K562 (cell line): ENCODE data around the gene KLHL22. TPM values are rescaled to one million over a fixed set of nuclear protein-coding genes. Genes with fewer than 3 reads are reported as not detected.

ENCODE experiments used
- BACH1 ChIP-seq: fragments of 200-800 bp; sonication (Bioruptor generic); IDR thresholded peaks from 2 replicates; pipeline ENCODE4 v1.6.1; 2016; ENCODE audit warnings: missing genetic modification characterization, missing compliant biosample characterization
- CREBBP ChIP-seq: IDR thresholded peaks from one replicate; pipeline ENCODE4 v1.6.1; 2012; ENCODE audit warnings: low read depth, mild to moderate bottlenecking, control low read depth, inconsistent platforms, low read length
- PCBP1 ChIP-seq: fragments of 200-400 bp; formaldehyde crosslinking; IDR thresholded peaks from 2 replicates; pipeline ENCODE4 v1.6.1; 2018; ENCODE audit warnings: mild to moderate bottlenecking, low read depth, low read length; ENCODE audit not compliant: poor library complexity, severe bottlenecking
- PHF20 ChIP-seq: fragments of 450-650 bp; IDR thresholded peaks from 2 replicates; pipeline ENCODE4 v1.6.1; 2018; ENCODE audit not compliant: partially characterized antibody
- POLR2AphosphoS2 ChIP-seq: IDR thresholded peaks from 2 replicates; pipeline ENCODE4 v1.6.1; 2012; ENCODE audit warnings: low read length, improper control_type of control experiment
- RHOXF2B ChIP-seq: fragments of 250-450 bp; sonication (Bioruptor Pico); conservative IDR thresholded peaks from 2 replicates; pipeline ENCODE4 v1.5.1; 2021
- SIX5 ChIP-seq, 2 experiments: IDR thresholded peaks; 2 replicates each; pipeline ENCODE4 v1.6.1; 2011; ENCODE audit warnings: low read length in 2 of 2, borderline replicate concordance in 1 of 2, low read depth in 1 of 2, mild to moderate bottlenecking in 1 of 2, moderate library complexity in 1 of 2; ENCODE audit not compliant: insufficient read depth in 1 of 2
- TAF1 ChIP-seq: IDR thresholded peaks from 2 replicates; pipeline ENCODE4 v1.6.1; 2011; ENCODE audit warnings: mild to moderate bottlenecking, low read length, moderate library complexity; ENCODE audit not compliant: insufficient read depth, control insufficient read depth, severe bottlenecking; ENCODE audit errors: extremely low read depth
- TAF7 ChIP-seq: fragments of 450-650 bp; IDR thresholded peaks from 2 replicates; pipeline ENCODE4 v1.6.1; 2016; ENCODE audit warnings: missing genetic modification characterization, missing compliant biosample characterization
- ZNF408 ChIP-seq: fragments of 250-450 bp; sonication (Bioruptor Pico); IDR thresholded peaks from 2 replicates; pipeline ENCODE4 v1.4.0; 2020; ENCODE audit warnings: low read depth, mild to moderate bottlenecking, moderate library complexity
- polyA plus RNA-seq, 8 experiments: library from polyadenylated mRNA; depleted of rRNA in 4 of 8; stranded (reverse) in 5 of 8; unstranded in 3 of 8; fragments of >200 nt; fragmentation: Nextera tagmentation in 2 of 8; fragmentation: Illumina TruSeq in 1 of 8; extraction: Ambion mirVana in 2 of 8; extraction: Trizol in 1 of 8; gene quantifications; 2 replicates each; pipeline versions ENCODE4 v1.2.1 to v1.2.3, GENCODE V29; 2011 to 2014; ENCODE audit warnings: inconsistent platforms in 1 of 8, missing spikeins in 1 of 8
- total RNA-seq, 7 experiments: library from RNA; depleted of rRNA in 6 of 7; stranded (reverse); fragments of >200 nt in 6 of 7; fragmentation: Illumina TruSeq in 2 of 7; extraction: Trizol in 2 of 7; gene quantifications; 2 replicates each; pipeline versions ENCODE4 v1.2.1 to v1.2.3, GENCODE V29; 2011 to 2021; ENCODE audit warnings: low replicate concordance in 1 of 7
- TF ChIP-seq, protein P1 (sequence below): conservative IDR thresholded peaks from 2 replicates; pipeline ENCODE4 v1.6.1; 2011; ENCODE audit warnings: low read depth, mild to moderate bottlenecking, low read length; ENCODE audit not compliant: control insufficient read depth
- TF ChIP-seq, protein P2 (sequence below), 2 experiments: fragments of 450-650 bp in 1 of 2; sonication (generic) in 1 of 2; formaldehyde crosslinking in 1 of 2; IDR thresholded peaks in 1 of 2; conservative IDR thresholded peaks in 1 of 2; 2 replicates each; pipeline versions ENCODE4 v1.6.1 to v1.8.1; 2016 to 2023; ENCODE audit warnings: mild to moderate bottlenecking in 2 of 2, moderate library complexity in 2 of 2, inconsistent platforms in 1 of 2, missing genetic modification reagents in 1 of 2
- TF ChIP-seq, protein P3 (sequence below): IDR thresholded peaks from 2 replicates; pipeline ENCODE4 v1.6.1; 2016; ENCODE audit warnings: missing genetic modification characterization, missing compliant biosample characterization
- TF ChIP-seq, protein P4 (sequence below): fragments of 250-450 bp; sonication (Bioruptor Pico); IDR thresholded peaks from 2 replicates; pipeline ENCODE4 v1.4.0; 2020; ENCODE audit warnings: mild to moderate bottlenecking, moderate library complexity
- TF ChIP-seq, protein P5 (sequence below): fragments of 250-450 bp; sonication (Bioruptor Pico); IDR thresholded peaks from 2 replicates; pipeline ENCODE4 v1.8.0; 2021; ENCODE audit warnings: borderline replicate concordance, mild to moderate bottlenecking, moderate library complexity; ENCODE audit not compliant: poor library complexity, severe bottlenecking
- TF ChIP-seq, protein P6 (sequence below): fragments of 250-450 bp; sonication (Bioruptor Pico); IDR thresholded peaks from 2 replicates; pipeline ENCODE4 v1.9.0; 2021; ENCODE audit warnings: mild to moderate bottlenecking, inconsistent platforms

Gene KLHL22
- total and polyA plus RNA-seq, 9 of the 15 experiments (the other 6 are each of a cell fraction or from before 2014, with no cell fraction given): 1.3 to 25.6 (median 15.2) TPM

DNA sequence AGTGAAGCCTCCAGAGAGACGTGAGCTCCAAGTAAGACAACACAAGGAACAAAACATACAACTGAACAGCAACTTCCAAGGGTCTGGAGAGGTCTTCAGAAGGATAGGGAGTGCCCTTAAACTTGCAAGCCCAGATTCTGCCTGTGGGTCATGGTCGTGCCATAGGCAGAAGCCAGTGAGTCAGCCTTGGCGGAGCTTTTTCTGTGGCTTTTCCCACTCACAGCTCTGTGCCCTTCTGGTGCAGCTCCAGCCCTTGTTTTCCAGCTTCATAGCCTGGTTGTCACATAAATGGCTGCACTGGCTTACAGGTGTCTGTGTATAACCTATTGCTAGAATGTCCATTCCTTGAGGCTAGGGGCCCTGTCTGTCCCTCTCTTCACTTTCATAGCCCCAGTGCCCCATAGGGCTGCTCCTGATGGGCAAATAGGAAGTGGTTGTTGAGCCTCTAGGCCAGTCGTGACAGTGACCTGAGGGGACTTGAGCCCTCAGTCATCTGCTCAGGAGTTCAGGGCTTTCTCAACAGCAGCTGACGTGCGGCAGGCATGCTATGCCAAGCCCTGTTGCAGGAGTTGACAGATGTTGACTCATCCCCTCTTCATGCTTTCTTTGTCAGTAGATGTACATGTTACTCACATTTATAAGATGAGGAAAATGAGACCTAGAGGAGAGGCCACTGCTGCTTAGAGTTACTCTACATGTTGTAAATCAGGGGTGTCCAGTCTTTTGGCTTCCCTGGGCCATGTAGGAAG, 19.2 kb upstream of the KLHL22 start (continued):
- TF ChIP-seq, protein P1, sequence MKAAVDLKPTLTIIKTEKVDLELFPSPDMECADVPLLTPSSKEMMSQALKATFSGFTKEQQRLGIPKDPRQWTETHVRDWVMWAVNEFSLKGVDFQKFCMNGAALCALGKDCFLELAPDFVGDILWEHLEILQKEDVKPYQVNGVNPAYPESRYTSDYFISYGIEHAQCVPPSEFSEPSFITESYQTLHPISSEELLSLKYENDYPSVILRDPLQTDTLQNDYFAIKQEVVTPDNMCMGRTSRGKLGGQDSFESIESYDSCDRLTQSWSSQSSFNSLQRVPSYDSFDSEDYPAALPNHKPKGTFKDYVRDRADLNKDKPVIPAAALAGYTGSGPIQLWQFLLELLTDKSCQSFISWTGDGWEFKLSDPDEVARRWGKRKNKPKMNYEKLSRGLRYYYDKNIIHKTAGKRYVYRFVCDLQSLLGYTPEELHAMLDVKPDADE: no peak
- TF ChIP-seq SIX5 (IDR thresholded peaks at IDR 0.05; ENCODE audit: borderline replicate concordance in 1 of 2, insufficient read depth in 1 of 2, low read depth in 1 of 2, low read length in 2 of 2) (peak in 1 of 2 experiments; percentile 5; a peak in 1 of 4 replicates), ZNF408 (CRISPR knock-in tag) (no peak), BACH1 (tag) (no peak), RHOXF2B (CRISPR knock-in tag) (peak; percentile 71; the same call in 1 of the 2 replicates), CREBBP (no peak), TAF7 (tag) (no peak), PCBP1 (no peak), TAF1 (no peak), POLR2AphosphoS2 (0 out of 2 replicates have a peak, but pooled peaks have one; percentile 22), PHF20 (no peak)
- TF ChIP-seq, protein P2, sequence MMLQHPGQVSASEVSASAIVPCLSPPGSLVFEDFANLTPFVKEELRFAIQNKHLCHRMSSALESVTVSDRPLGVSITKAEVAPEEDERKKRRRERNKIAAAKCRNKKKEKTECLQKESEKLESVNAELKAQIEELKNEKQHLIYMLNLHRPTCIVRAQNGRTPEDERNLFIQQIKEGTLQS (IDR thresholded peaks at IDR 0.05): no peak
- TF ChIP-seq, protein P2 (CRISPR knock-in tag; conservative IDR thresholded peaks at IDR 0.05): no peak
- TF ChIP-seq, protein P3, sequence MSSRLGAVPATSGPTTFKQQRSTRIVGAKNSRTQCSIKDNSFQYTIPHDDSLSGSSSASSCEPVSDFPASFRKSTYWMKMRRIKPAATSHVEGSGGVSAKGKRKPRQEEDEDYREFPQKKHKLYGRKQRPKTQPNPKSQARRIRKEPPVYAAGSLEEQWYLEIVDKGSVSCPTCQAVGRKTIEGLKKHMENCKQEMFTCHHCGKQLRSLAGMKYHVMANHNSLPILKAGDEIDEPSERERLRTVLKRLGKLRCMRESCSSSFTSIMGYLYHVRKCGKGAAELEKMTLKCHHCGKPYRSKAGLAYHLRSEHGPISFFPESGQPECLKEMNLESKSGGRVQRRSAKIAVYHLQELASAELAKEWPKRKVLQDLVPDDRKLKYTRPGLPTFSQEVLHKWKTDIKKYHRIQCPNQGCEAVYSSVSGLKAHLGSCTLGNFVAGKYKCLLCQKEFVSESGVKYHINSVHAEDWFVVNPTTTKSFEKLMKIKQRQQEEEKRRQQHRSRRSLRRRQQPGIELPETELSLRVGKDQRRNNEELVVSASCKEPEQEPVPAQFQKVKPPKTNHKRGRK (tag): 0 out of 2 replicates have a peak, but pooled peaks have one; percentile 29
- TF ChIP-seq, protein P4, sequence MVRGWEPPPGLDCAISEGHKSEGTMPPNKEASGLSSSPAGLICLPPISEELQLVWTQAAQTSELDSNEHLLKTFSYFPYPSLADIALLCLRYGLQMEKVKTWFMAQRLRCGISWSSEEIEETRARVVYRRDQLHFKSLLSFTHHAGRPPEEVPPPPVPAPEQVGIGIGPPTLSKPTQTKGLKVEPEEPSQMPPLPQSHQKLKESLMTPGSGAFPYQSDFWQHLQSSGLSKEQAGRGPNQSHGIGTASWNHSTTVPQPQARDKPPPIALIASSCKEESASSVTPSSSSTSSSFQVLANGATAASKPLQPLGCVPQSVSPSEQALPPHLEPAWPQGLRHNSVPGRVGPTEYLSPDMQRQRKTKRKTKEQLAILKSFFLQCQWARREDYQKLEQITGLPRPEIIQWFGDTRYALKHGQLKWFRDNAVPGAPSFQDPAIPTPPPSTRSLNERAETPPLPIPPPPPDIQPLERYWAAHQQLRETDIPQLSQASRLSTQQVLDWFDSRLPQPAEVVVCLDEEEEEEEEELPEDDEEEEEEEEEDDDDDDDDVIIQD: no peak
- TF ChIP-seq, protein P5, sequence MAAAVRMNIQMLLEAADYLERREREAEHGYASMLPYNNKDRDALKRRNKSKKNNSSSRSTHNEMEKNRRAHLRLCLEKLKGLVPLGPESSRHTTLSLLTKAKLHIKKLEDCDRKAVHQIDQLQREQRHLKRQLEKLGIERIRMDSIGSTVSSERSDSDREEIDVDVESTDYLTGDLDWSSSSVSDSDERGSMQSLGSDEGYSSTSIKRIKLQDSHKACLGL (CRISPR knock-in tag): peak; percentile 12
- TF ChIP-seq, protein P6, sequence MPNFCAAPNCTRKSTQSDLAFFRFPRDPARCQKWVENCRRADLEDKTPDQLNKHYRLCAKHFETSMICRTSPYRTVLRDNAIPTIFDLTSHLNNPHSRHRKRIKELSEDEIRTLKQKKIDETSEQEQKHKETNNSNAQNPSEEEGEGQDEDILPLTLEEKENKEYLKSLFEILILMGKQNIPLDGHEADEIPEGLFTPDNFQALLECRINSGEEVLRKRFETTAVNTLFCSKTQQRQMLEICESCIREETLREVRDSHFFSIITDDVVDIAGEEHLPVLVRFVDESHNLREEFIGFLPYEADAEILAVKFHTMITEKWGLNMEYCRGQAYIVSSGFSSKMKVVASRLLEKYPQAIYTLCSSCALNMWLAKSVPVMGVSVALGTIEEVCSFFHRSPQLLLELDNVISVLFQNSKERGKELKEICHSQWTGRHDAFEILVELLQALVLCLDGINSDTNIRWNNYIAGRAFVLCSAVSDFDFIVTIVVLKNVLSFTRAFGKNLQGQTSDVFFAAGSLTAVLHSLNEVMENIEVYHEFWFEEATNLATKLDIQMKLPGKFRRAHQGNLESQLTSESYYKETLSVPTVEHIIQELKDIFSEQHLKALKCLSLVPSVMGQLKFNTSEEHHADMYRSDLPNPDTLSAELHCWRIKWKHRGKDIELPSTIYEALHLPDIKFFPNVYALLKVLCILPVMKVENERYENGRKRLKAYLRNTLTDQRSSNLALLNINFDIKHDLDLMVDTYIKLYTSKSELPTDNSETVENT (CRISPR knock-in tag): peak; percentile 35; the same call in 1 of the 2 replicates
